ENCODE results near the gene PACC1. TPM values are rescaled to one million over a fixed set of nuclear protein-coding genes. Genes with fewer than 3 reads are reported as not detected.
"Not testable (repeated sequence)": the region's sequence is repeated elsewhere in the genome, so short reads cannot be mapped to it uniquely, and the experiment has no call there.

Gene PACC1
- total and polyA plus RNA-seq, 5 experiments from 2014 or later = 8.0 to 15.5 (median 10.5) TPM

GRCh38 chr1:212341090-212341489 lies 73.6 kb downstream of the PACC1 start:
- Mint-ChIP-seq H3K27me3 (no peaks in the 10 kb centered on the region), H3K4me1 (peaks cover 5 to 7% (median 7%) of the 10 kb centered on the region in 4 donors), H3K9me3 (no peaks in the 10 kb centered on the region), H3K36me3 (peaks cover 0 to 60% (median 5%) of the 10 kb centered on the region in 3 donors), H3K27ac (peak overlapping the region in 3 of 10 donors; percentile 53 to 56 (median 56)), H3K4me3 (no peak overlapping the region)
- ATAC-seq (no peak), DNase-seq (no peak)
- POLR2A ChIA-PET = interaction anchor here (0.8 to 1.2 kb wide), 2 partner anchors 10 to 56 kb away, joined by 3 read pairs; partner anchors contain the start of gene PPP2R5A

GRCh38 chr1:212329105-212329504 lies 85.6 kb downstream of the PACC1 start:
- Mint-ChIP-seq H3K4me3 (no peak overlapping the region), H3K27me3 (no peaks in the 10 kb centered on the region), H3K27ac (no peak overlapping the region), H3K9me3 (no peaks in the 10 kb centered on the region), H3K4me1 (peaks cover 11 to 32% (median 23%) of the 10 kb centered on the region in 4 donors), H3K36me3 (peaks cover 0 to 43% (median 12%) of the 10 kb centered on the region in 3 donors)
- POLR2A ChIA-PET = no interaction called here
- DNase-seq = no peak
- no peak for ATAC-seq

GRCh38 chr1:212328248-212328647 lies 86.4 kb downstream of the PACC1 start:
- H3K4me1 Mint-ChIP-seq = peaks cover 9 to 40% (median 32%) of the 10 kb centered on the region in 4 donors
- no peak for ATAC-seq
- peaks cover 0 to 34% (median 3%) of the 10 kb centered on the region in 3 donors for H3K36me3 Mint-ChIP-seq
- DNase-seq = no peak
- H3K4me3 Mint-ChIP-seq = peak overlapping the region in 1 of 10 donors; percentile 2
- H3K9me3 Mint-ChIP-seq = no peaks in the 10 kb centered on the region
- no peaks in the 10 kb centered on the region for H3K27me3 Mint-ChIP-seq
- POLR2A ChIA-PET = no interaction called here
- peak overlapping the region in 1 of 10 donors; percentile 58 for H3K27ac Mint-ChIP-seq

DNA sequence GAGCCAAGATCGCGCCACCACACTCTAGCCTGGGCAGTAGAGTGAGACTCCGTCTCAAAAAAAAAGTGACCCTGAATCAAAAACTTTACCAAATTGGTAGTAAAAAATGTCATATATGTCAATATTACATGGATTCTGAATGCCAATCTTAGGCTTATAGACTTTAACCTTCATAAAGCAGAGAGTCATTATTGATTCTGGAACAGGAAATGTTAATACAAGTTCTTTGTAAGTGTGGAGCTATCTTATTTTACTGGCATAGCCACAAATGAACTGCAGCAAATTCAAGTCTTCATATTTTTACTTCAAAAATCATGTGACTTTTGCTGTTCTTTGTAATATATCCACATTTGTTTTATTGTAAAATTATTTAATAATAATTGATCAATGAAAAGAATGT lies 88.1 kb downstream of the PACC1 start:
- peaks cover 9 to 48% (median 38%) of the 10 kb centered on the region in 4 donors for H3K4me1 Mint-ChIP-seq
- peak overlapping the region in 1 of 10 donors; percentile 16 for H3K27ac Mint-ChIP-seq
- H3K9me3 Mint-ChIP-seq = no peaks in the 10 kb centered on the region
- H3K4me3 Mint-ChIP-seq = no peak overlapping the region
- POLR2A ChIA-PET = no interaction called here
- no peaks in the 10 kb centered on the region for H3K27me3 Mint-ChIP-seq
- no peak for ATAC-seq
- no peak for DNase-seq
- peaks cover 0 to 21% (median 3%) of the 10 kb centered on the region in 3 donors for H3K36me3 Mint-ChIP-seq

DNA sequence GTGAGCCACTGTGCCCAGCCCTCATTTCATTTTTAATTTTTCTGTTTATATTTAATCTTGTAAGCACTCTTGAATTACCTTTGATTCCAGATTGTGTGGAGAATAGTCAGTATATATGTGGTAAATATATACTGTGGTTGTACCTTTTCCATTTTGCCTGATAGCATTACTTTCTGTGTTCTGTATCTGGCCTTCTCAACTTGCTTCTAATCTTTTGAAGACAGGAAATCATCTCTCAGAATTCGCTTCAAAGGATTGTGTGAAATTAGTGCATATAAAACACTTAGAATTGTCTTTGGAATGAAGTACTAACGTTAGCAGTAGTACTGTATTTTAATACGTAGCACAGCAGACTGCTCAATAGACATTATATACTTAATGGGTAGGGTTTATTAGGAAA lies 91.6 kb downstream of the PACC1 start:
- peak in 1 of 2 donors; percentile 63 for ATAC-seq
- peaks cover 0 to 3% (median 0%) of the 10 kb centered on the region in 9 donors for H3K9me3 Mint-ChIP-seq
- peaks cover 9 to 49% (median 38%) of the 10 kb centered on the region in 4 donors for H3K4me1 Mint-ChIP-seq
- H3K27me3 Mint-ChIP-seq = no peaks in the 10 kb centered on the region
- H3K27ac Mint-ChIP-seq = peak overlapping the region; percentile 5 to 80 (median 54)
- peak overlapping the region in 8 of 10 donors; percentile 8 to 73 (median 42) for H3K4me3 Mint-ChIP-seq
- peak in 3 of 10 donors; percentile 19 to 25 (median 20) for DNase-seq
- peaks cover 0 to 4% (median 0%) of the 10 kb centered on the region in 3 donors for H3K36me3 Mint-ChIP-seq
- POLR2A ChIA-PET = no interaction called here

- POLR2A ChIA-PET, ATAC-seq, H3K36me3 Mint-ChIP-seq, H3K27me3 Mint-ChIP-seq, DNase-seq, H3K27ac Mint-ChIP-seq, H3K4me3 Mint-ChIP-seq, H3K9me3 Mint-ChIP-seq: not testable (repeated sequence)
- peaks cover 16 to 57% (median 51%) of the 10 kb centered on the region in 4 donors for H3K4me1 Mint-ChIP-seq
These were observed 93.7 kb downstream of the PACC1 start for GRCh38 chr1:212321031-212321430.

DNA sequence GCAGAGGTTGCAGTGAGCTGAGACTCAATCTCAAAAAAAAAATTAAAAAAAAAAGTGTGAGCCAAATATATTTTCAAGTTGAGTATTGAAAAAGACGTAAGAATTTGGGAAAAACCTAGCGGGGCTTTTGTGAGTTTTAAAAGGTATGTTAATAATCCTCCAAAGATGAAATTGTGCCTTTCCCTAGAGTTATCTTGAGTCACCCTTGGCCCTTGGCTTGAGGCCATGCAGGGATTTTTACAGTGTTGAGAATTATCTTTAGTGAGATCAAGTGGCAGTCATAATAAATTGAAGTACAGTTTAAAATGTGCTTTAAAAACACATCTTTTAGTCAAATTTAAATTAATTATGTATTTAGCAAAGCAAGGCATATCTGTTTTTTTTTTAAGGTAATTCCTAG lies 96.8 kb downstream of the PACC1 start:
- no peak for ATAC-seq
- peak overlapping the region in 3 of 10 donors; percentile 18 to 44 (median 44) for H3K27ac Mint-ChIP-seq
- H3K4me1 Mint-ChIP-seq = peaks cover 17 to 56% (median 40%) of the 10 kb centered on the region in 4 donors
- no peaks in the 10 kb centered on the region for H3K27me3 Mint-ChIP-seq
- DNase-seq = no peak
- peaks cover 0 to 5% (median 0%) of the 10 kb centered on the region in 9 donors for H3K9me3 Mint-ChIP-seq
- H3K36me3 Mint-ChIP-seq = peaks cover 0 to 8% (median 8%) of the 10 kb centered on the region in 3 donors
- no peak overlapping the region for H3K4me3 Mint-ChIP-seq
- POLR2A ChIA-PET = no interaction called here

DNA sequence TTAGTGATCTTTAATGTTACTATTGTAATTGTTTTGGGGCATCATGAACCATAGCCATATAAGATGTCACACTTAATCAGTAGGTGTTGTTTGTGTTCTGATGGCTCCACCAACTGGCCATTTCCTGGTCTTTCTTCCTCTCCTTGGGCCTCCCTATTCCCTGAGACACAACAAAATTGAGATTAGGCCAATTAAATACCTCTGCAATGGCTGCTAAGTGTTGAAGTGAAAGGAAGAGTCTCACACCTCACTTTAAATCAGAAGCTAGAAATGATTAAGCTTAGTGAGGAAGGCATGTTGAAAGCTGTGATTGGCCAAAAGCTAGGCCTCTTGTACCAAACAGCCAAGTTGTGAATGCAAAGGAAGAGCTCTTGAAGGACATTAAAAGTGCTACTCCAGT lies 98.8 kb downstream of the PACC1 start:
- peaks cover 0 to 11% (median 0%) of the 10 kb centered on the region in 9 donors for H3K9me3 Mint-ChIP-seq
- no peaks in the 10 kb centered on the region for H3K27me3 Mint-ChIP-seq
- no peak for DNase-seq
- H3K4me3 Mint-ChIP-seq = peak overlapping the region in 3 of 10 donors; percentile 0 to 15 (median 9)
- peaks cover 17 to 58% (median 37%) of the 10 kb centered on the region in 4 donors for H3K4me1 Mint-ChIP-seq
- H3K36me3 Mint-ChIP-seq = peaks cover 0 to 17% (median 13%) of the 10 kb centered on the region in 3 donors
- no peak for ATAC-seq
- peak overlapping the region in 7 of 10 donors; percentile 22 to 84 (median 69) for H3K27ac Mint-ChIP-seq
- POLR2A ChIA-PET = no interaction called here

DNA sequence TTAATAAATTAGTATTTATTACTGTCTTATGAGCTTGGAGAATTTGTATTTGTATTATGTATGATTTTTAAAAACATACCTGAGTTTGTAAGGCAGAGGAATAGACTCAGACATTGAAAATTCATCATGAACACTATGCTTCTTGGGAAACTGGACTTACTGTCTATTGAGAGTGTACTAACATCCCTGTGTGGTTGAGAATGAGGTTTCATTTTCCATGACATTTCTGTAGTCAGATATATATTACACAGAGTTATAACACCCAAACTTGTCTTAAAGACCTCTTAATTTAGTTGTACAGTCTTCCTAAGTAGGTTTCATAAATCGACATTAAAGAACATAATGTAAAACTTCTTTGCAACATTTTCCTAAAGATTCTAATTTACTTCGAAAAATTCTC lies 99.5 kb downstream of the PACC1 start:
- peaks cover 0 to 22% (median 14%) of the 10 kb centered on the region in 3 donors for H3K36me3 Mint-ChIP-seq
- POLR2A ChIA-PET = no interaction called here
- peak overlapping the region in 1 of 10 donors; percentile 0 for H3K27ac Mint-ChIP-seq
- ATAC-seq (no peak), DNase-seq (no peak)
- H3K4me3 Mint-ChIP-seq = no peak overlapping the region
- peaks cover 18 to 65% (median 43%) of the 10 kb centered on the region in 4 donors for H3K4me1 Mint-ChIP-seq
- no peaks in the 10 kb centered on the region for H3K27me3 Mint-ChIP-seq
- peaks cover 0 to 11% (median 0%) of the 10 kb centered on the region in 9 donors for H3K9me3 Mint-ChIP-seq

Other genes starting within 250 kb of the PACC1 start
- 10 to 100 TPM; 47.7 to 49.6 TPM for gene PPP2R5A, start 129.5 kb downstream of the PACC1 start, total RNA-seq
- gene PPP2R5A, start 129.5 kb downstream of the PACC1 start, polyA plus RNA-seq = 10 to 100 TPM; 25.8 to 30.9 (median 27.8) TPM
- gene NENF, start 18.0 kb upstream of the PACC1 start, total RNA-seq = 10 to 100 TPM; 21.5 to 25.1 TPM
- 10 to 100 TPM; 35.9 to 68.0 (median 64.9) TPM for gene NENF, start 18.0 kb upstream of the PACC1 start, polyA plus RNA-seq
- gene ATF3, start 193.9 kb upstream of the PACC1 start, total RNA-seq = 1 to 10 TPM; 1.4 to 1.8 TPM
- not detected for gene ATF3, start 193.9 kb upstream of the PACC1 start, polyA plus RNA-seq

Measured in naive thymus-derived CD8-positive, alpha-beta T cell (primary cell).